ENCODE measurements around the gene CHRNB4. TPM values are rescaled to one million over a fixed set of nuclear protein-coding genes. Genes with fewer than 3 reads are reported as not detected.

Gene CHRNB4
- total and polyA plus RNA-seq, 2 donors (not counting 3 experiments of a cell fraction or from before 2014, with no cell fraction given) = 0.08 TPM; not detected in 1

DNA sequence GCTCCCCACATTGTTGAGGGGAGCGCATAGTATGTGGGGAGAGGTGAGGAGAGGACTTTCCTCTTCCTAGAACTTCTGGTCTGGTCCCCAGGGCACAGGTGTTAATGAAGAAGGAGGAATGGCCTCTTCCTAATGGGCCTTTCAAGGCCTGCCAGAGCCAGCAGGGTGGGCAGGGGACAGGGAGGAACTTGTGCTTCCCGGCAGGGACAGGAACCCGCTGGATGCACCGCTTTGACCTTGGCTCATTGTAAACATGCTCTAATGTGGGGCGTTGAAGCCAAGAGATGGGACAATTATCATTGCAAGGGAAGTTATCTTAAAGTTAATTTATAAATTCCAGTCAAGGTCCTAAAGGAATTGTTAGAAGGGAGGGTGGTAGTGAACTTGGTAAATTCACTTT, 21.0 kb upstream of the CHRNB4 start:
- Histone ChIP-seq H3K27me3 (ENCODE audit: control insufficient read depth in 2 of 2, insufficient read depth in 2 of 2, low read length in 2 of 2) (peaks cover 4% of the 10 kb centered on the region in 2 experiments), H3K79me2 (ENCODE audit: control insufficient read depth, insufficient read depth, low read length) (no peaks in the 10 kb centered on the region), H3K4me3 (replicated peaks in 1 of 3; ENCODE audit: insufficient read depth in 1 of 3, low read depth in 1 of 3, low read length in 3 of 3) (no peak overlapping the region), H3K9ac (replicated peaks; ENCODE audit: extremely low read depth, insufficient read depth, low read length) (no peak overlapping the region), H3K9me3 (replicated peaks; ENCODE audit: control insufficient read depth, insufficient read depth, low read length) (no peaks in the 10 kb centered on the region), H3K4me1 (ENCODE audit: control insufficient read depth, extremely low read depth, insufficient read depth, low read length) (no peaks in the 10 kb centered on the region), H2AFZ (ENCODE audit: low read depth, low read length) (no peak overlapping the region), H4K20me1 (replicated peaks; ENCODE audit: control insufficient read depth, extremely low read depth, insufficient read depth, low read length) (no peaks in the 10 kb centered on the region), H3K4me2 (ENCODE audit: insufficient read depth, low read length) (no peak overlapping the region), H3K36me3 (ENCODE audit: control insufficient read depth in 2 of 2, extremely low read depth in 1 of 2, insufficient read depth in 2 of 2, low read length in 2 of 2) (no peaks in the 10 kb centered on the region), H3K9me1 (replicated peaks; ENCODE audit: control insufficient read depth, extremely low read depth, insufficient read depth, low read length) (no peaks in the 10 kb centered on the region), H3K27ac (ENCODE audit: insufficient read depth, low read depth, low read length) (no peak overlapping the region)
- CTCF ChIA-PET = no interaction called here
- TF ChIP-seq GATA2 (IDR thresholded peaks at IDR 0.05; ENCODE audit: insufficient read depth, insufficient read length, low read depth, low read length) (no peak), FOS (IDR thresholded peaks at IDR 0.05; ENCODE audit: borderline replicate concordance, insufficient read depth, low read length) (no peak), JUN (IDR thresholded peaks at IDR 0.05; ENCODE audit: borderline replicate concordance, insufficient read depth, insufficient read length, low read depth) (no peak), POLR2AphosphoS5 (IDR thresholded peaks at IDR 0.05; ENCODE audit: insufficient read depth, low read depth, low read length) (no peak), POLR2A (IDR thresholded peaks at IDR 0.05; ENCODE audit: low read depth, low read length) (no peak), MYC (IDR thresholded peaks at IDR 0.05; ENCODE audit: low read depth, low read length) (no peak), EZH2 (IDR thresholded peaks at IDR 0.05; ENCODE audit: borderline replicate concordance, low read depth, low read length, severe bottlenecking) (no peak)
- TF ChIP-seq, protein P1, sequence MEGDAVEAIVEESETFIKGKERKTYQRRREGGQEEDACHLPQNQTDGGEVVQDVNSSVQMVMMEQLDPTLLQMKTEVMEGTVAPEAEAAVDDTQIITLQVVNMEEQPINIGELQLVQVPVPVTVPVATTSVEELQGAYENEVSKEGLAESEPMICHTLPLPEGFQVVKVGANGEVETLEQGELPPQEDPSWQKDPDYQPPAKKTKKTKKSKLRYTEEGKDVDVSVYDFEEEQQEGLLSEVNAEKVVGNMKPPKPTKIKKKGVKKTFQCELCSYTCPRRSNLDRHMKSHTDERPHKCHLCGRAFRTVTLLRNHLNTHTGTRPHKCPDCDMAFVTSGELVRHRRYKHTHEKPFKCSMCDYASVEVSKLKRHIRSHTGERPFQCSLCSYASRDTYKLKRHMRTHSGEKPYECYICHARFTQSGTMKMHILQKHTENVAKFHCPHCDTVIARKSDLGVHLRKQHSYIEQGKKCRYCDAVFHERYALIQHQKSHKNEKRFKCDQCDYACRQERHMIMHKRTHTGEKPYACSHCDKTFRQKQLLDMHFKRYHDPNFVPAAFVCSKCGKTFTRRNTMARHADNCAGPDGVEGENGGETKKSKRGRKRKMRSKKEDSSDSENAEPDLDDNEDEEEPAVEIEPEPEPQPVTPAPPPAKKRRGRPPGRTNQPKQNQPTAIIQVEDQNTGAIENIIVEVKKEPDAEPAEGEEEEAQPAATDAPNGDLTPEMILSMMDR (IDR thresholded peaks at IDR 0.05; ENCODE audit: extremely low read depth in 1 of 2, insufficient read depth in 1 of 2, low read depth in 1 of 2, low read length in 2 of 2) = no peak
- TF ChIP-seq, protein P2, sequence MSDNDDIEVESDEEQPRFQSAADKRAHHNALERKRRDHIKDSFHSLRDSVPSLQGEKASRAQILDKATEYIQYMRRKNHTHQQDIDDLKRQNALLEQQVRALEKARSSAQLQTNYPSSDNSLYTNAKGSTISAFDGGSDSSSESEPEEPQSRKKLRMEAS (IDR thresholded peaks at IDR 0.05; ENCODE audit: insufficient read depth, insufficient read length) = no peak
- intact Hi-C loops (cut with micrococcal nuclease) = no loop called here
- POLR2A ChIA-PET = no interaction called here
- dilution Hi-C loops (cut with MboI; ENCODE audit: extremely low pct_ligation_motif_present, low sequenced_read_pairs) = no loop called here
- BruUV-seq (replicated peaks) = no TSS peak
- DNase-seq (ENCODE audit: low read depth, low spot score) (no peak), FAIRE-seq (no peak)

Measured in endothelial cell of umbilical vein (primary cell).